HG02970 (cell line): ENCODE measurements around the gene OSBPL2.

Experiments
- ATAC-seq: cut with Tn5 transposase; IDR thresholded peaks from one replicate; pipeline ENCODE4 v1.9.1; 2021; ENCODE audit warnings: mild to moderate bottlenecking, moderate library complexity, moderate number of reproducible peaks; ENCODE audit not compliant: unreplicated experiment, low FRiP score

OSBPL2 gene

GRCh38 chr20:62237801-62238568, at the start of gene OSBPL2:
Gene OSBPL2 (plus strand): TSS chr20:62238521. CDS start chr20:62256185, 17,664 bp downstream.
- peak; percentile 97 for ATAC-seq

GRCh38 chr20:62190639-62191411, 47.5 kb upstream of the OSBPL2 start:
- no peak for ATAC-seq

- no peak for ATAC-seq
Observed at GRCh38 chr20:62191781-62192559, 46.4 kb upstream of the OSBPL2 start.

GRCh38 chr20:62192635-62193034, 45.7 kb upstream of the OSBPL2 start:
- ATAC-seq = no peak

GRCh38 chr20:62193079-62194025, 45.0 kb upstream of the OSBPL2 start:
- ATAC-seq = no peak

GRCh38 chr20:62195075-62195405, 43.3 kb upstream of the OSBPL2 start:
- ATAC-seq = no peak

- ATAC-seq = no peak
Observed at GRCh38 chr20:62195736-62196135, 42.6 kb upstream of the OSBPL2 start.

- ATAC-seq = no peak
Observed at GRCh38 chr20:62196286-62196685, 42.0 kb upstream of the OSBPL2 start.

- ATAC-seq = no peak
Observed at GRCh38 chr20:62197311-62197710, 41.0 kb upstream of the OSBPL2 start.

- ATAC-seq = no peak
Observed at GRCh38 chr20:62197801-62198200, 40.5 kb upstream of the OSBPL2 start.

GRCh38 chr20:62198496-62198895, 39.8 kb upstream of the OSBPL2 start:
- no peak for ATAC-seq

- no peak for ATAC-seq
Observed at GRCh38 chr20:62198931-62199330, 39.4 kb upstream of the OSBPL2 start.

- no peak for ATAC-seq
Observed at GRCh38 chr20:62200491-62201172, 37.7 kb upstream of the OSBPL2 start.

- ATAC-seq = no peak
Observed at GRCh38 chr20:62201173-62202082, 36.9 kb upstream of the OSBPL2 start.

- no peak for ATAC-seq
Observed at GRCh38 chr20:62202083-62202395, 36.3 kb upstream of the OSBPL2 start.

- no peak for ATAC-seq
Observed at GRCh38 chr20:62202676-62203377, 35.5 kb upstream of the OSBPL2 start.

- no peak for ATAC-seq
Observed at GRCh38 chr20:62203378-62204030, 34.8 kb upstream of the OSBPL2 start.
